CD14-positive monocyte (primary cell): ENCODE measurements around the gene AOAH. TPM values are rescaled to one million over a fixed set of nuclear protein-coding genes. Genes with fewer than 3 reads are reported as not detected.

Source experiments
- DNase-seq, 3 donors: peaks; one replicate each; pipeline ENCODE4 v3.0.0-alpha.2; 2011 to 2022
- H2AFZ ChIP-seq: 2 replicates; pipeline ENCODE4 v1.6.0; 2012; ENCODE audit warnings: mild to moderate bottlenecking, low read depth, low read length, inconsistent platforms; ENCODE audit not compliant: insufficient read depth, poor library complexity, severe bottlenecking
- H3K27ac ChIP-seq, 2 donors: 1 replicate in 1 of 2; 2 replicates in 1 of 2; pipeline ENCODE4 v1.5.1; 2012 to 2013; ENCODE audit warnings: low read length in 2 of 2, control low read depth in 1 of 2, inconsistent platforms in 1 of 2, low read depth in 1 of 2, mild to moderate bottlenecking in 1 of 2
- H3K27me3 ChIP-seq, 2 donors: one replicate each; pipeline versions ENCODE4 v1.6.0 to v1.6.1; 2011 to 2013; ENCODE audit warnings: low read length in 2 of 2; ENCODE audit not compliant: control insufficient read depth in 2 of 2, insufficient read depth in 2 of 2
- H3K36me3 ChIP-seq, 2 donors: replicated peaks in 1 of 2; 1 replicate in 1 of 2; 2 replicates in 1 of 2; pipeline versions ENCODE4 v1.5.1 to v1.6.1; 2012 to 2013; ENCODE audit warnings: low read length in 2 of 2, control low read depth in 1 of 2, inconsistent platforms in 1 of 2, mild to moderate bottlenecking in 1 of 2; ENCODE audit not compliant: insufficient read depth in 2 of 2, control insufficient read depth in 1 of 2
- H3K4me1 ChIP-seq, 2 donors: 1 replicate in 1 of 2; 2 replicates in 1 of 2; pipeline versions ENCODE4 v1.5.1 to v1.6.1; 2012 to 2013; ENCODE audit warnings: low read length in 2 of 2, control low read depth in 1 of 2, inconsistent platforms in 1 of 2, mild to moderate bottlenecking in 1 of 2, moderate library complexity in 1 of 2; ENCODE audit not compliant: insufficient read depth in 2 of 2, control insufficient read depth in 1 of 2
- H3K4me2 ChIP-seq: replicated peaks from 2 replicates; pipeline ENCODE3; 2012; ENCODE audit warnings: low read length, moderate library complexity, mild to moderate bottlenecking; ENCODE audit not compliant: poor library complexity, severe bottlenecking; ENCODE audit errors: extremely low read depth
- H3K4me3 ChIP-seq, 3 experiments: fragments of 200-600 bp in 1 of 3; sonication (generic) in 1 of 3; replicated peaks in 1 of 3; 1 replicate in 2 of 3; 2 replicates in 1 of 3; pipeline ENCODE4 v1.5.1; 2011 to 2013; ENCODE audit warnings: low read length in 3 of 3, mild to moderate bottlenecking in 3 of 3, control low read depth in 2 of 3, low read depth in 2 of 3, inconsistent platforms in 1 of 3, moderate library complexity in 1 of 3
- H3K79me2 ChIP-seq: 2 replicates; pipeline ENCODE4 v1.6.0; 2012; ENCODE audit warnings: mild to moderate bottlenecking, control low read depth, inconsistent platforms, low read length, moderate library complexity; ENCODE audit not compliant: insufficient read depth
- H3K9ac ChIP-seq: 2 replicates; pipeline ENCODE4 v1.6.0; 2017; ENCODE audit warnings: low read length, mild to moderate bottlenecking; ENCODE audit not compliant: insufficient read depth, poor library complexity, severe bottlenecking
- H3K9me3 ChIP-seq, 2 donors: replicated peaks in 1 of 2; 1 replicate in 1 of 2; 2 replicates in 1 of 2; pipeline versions ENCODE4 v1.5.1 to v1.6.1; 2012 to 2013; ENCODE audit warnings: low read length in 2 of 2, control low read depth in 1 of 2; ENCODE audit not compliant: control insufficient read depth in 1 of 2, insufficient read depth in 1 of 2
- H4K20me1 ChIP-seq: 2 replicates; pipeline ENCODE4 v1.6.0; 2012; ENCODE audit warnings: mild to moderate bottlenecking, low read length, control low read depth, moderate library complexity; ENCODE audit not compliant: insufficient read depth
- H3K27ac Mint-ChIP-seq, 7 donors: one replicate each; pipeline ENCODE4 v1.8.0; 2020; ENCODE audit warnings: mild to moderate bottlenecking in 7 of 7, mixed read lengths in 7 of 7, moderate library complexity in 6 of 7, inconsistent platforms in 2 of 7
- H3K27me3 Mint-ChIP-seq, 3 donors: one replicate each; pipeline ENCODE4 v1.8.0; 2021 to 2022; ENCODE audit warnings: low read depth in 3 of 3, mild to moderate bottlenecking in 3 of 3, mixed read lengths in 3 of 3, moderate library complexity in 3 of 3, inconsistent platforms in 1 of 3
- H3K36me3 Mint-ChIP-seq, 2 donors: one replicate each; pipeline ENCODE4 v1.8.0; 2020; ENCODE audit warnings: mixed read lengths in 2 of 2, inconsistent platforms in 1 of 2, mild to moderate bottlenecking in 1 of 2
- H3K4me1 Mint-ChIP-seq: one replicate; pipeline ENCODE4 v1.8.0; 2020; ENCODE audit warnings: mild to moderate bottlenecking, mixed read lengths
- H3K4me3 Mint-ChIP-seq, 2 donors: one replicate each; pipeline ENCODE4 v1.8.0; 2020; ENCODE audit warnings: mild to moderate bottlenecking in 2 of 2, mixed read lengths in 2 of 2, moderate library complexity in 1 of 2
- H3K9me3 Mint-ChIP-seq, 7 donors: one replicate each; pipeline ENCODE4 v1.8.0; 2020 to 2022; ENCODE audit warnings: mixed read lengths in 7 of 7, mild to moderate bottlenecking in 6 of 7, moderate library complexity in 6 of 7, inconsistent platforms in 2 of 7
- CTCF ChIP-seq: fragments of 200-600 bp; IDR thresholded peaks from one replicate; pipeline ENCODE4 v1.8.0; 2022; ENCODE audit warnings: antibody characterized with exemption, mild to moderate bottlenecking
- WGBS: methylation state at CpG from one replicate; pipeline ENCODE4 v1.1.5; 2013; ENCODE audit warnings: missing lambda C conversion rate; ENCODE audit not compliant: insufficient coverage; 5-methylcytosine and 5-hydroxymethylcytosine counted together
- intact Hi-C, 2 donors: fragments of 100-400 bp; cut with micrococcal nuclease; formaldehyde crosslinking; loops; one replicate each; pipeline versions ENCODE4 v1.15.0 to v1.15.1; 2023
- polyA plus RNA-seq, 3 donors: library from polyadenylated mRNA; depleted of rRNA in 1 of 3; unstranded in 2 of 3; stranded (reverse) in 1 of 3; fragments of 300-500 nt in 2 of 3; fragments of >200 nt in 1 of 3; fragmentation: Illumina TruSeq in 2 of 3; gene quantifications; 1 replicate in 2 of 3; 2 replicates in 1 of 3; pipeline ENCODE4 v1.2.3, GENCODE V29; 2012 to 2021

AOAH gene
- polyA plus RNA-seq, 3 donors, result 305 to 467 (median 349) TPM

- H3K4me3 ChIP-seq, result no peak overlapping the region
- 100% methylated on average over 4 of the region's 7 CpGs for WGBS
- H3K4me2 ChIP-seq, result no peak overlapping the region
- Mint-ChIP-seq H3K4me1 (no peaks in the 10 kb centered on the region), H3K36me3 (peaks cover 13 to 57% of the 10 kb centered on the region in 2 donors), H3K9me3 (peaks cover 0 to 1% (median 0%) of the 10 kb centered on the region in 7 donors), H3K4me3 (no peak overlapping the region), H3K27me3 (peaks cover 0 to 1% (median 0%) of the 10 kb centered on the region in 3 donors), H3K27ac (no peak overlapping the region)
- TF ChIP-seq CTCF, result no peak
- no peaks in the 10 kb centered on the region for H3K4me1 ChIP-seq
- no peaks in the 10 kb centered on the region for H3K79me2 ChIP-seq
- H3K36me3 ChIP-seq, result peaks cover 95 to 100% of the 10 kb centered on the region in 2 donors
- DNase-seq, result no peak
- H3K27ac ChIP-seq, result no peak overlapping the region
- H4K20me1 ChIP-seq, result peaks cover 83% of the 10 kb centered on the region
- no peaks in the 10 kb centered on the region for H3K27me3 ChIP-seq
- H3K9me3 ChIP-seq, result no peaks in the 10 kb centered on the region
- intact Hi-C loops, result no loop called here
- H2AFZ ChIP-seq, result no peak overlapping the region
- H3K9ac ChIP-seq, result no peak overlapping the region
These were observed 186.2 kb downstream of the AOAH start for GRCh38 chr7:36538126-36538525.

GRCh38 chr7:36535866-36536664 lies 188.2 kb downstream of the AOAH start:
- Histone ChIP-seq H3K4me2 (no peak overlapping the region), H3K27me3 (no peaks in the 10 kb centered on the region), H3K9me3 (no peaks in the 10 kb centered on the region), H2AFZ (no peak overlapping the region), H3K36me3 (peaks cover 94 to 100% of the 10 kb centered on the region in 2 donors), H3K79me2 (no peaks in the 10 kb centered on the region), H3K9ac (no peak overlapping the region), H4K20me1 (peaks cover 79% of the 10 kb centered on the region), H3K27ac (no peak overlapping the region), H3K4me1 (no peaks in the 10 kb centered on the region), H3K4me3 (no peak overlapping the region)
- Mint-ChIP-seq H3K4me1 (no peaks in the 10 kb centered on the region), H3K27ac (peak overlapping the region in 2 of 7 donors; percentile 13 to 87), H3K9me3 (peaks cover 0 to 1% (median 0%) of the 10 kb centered on the region in 7 donors), H3K4me3 (no peak overlapping the region), H3K27me3 (peaks cover 0 to 1% (median 0%) of the 10 kb centered on the region in 3 donors), H3K36me3 (peaks cover 0 to 56% of the 10 kb centered on the region in 2 donors)
- DNase-seq, result no peak
- 93% methylated on average over 5 of the region's 9 CpGs for WGBS
- no peak for TF ChIP-seq CTCF
- intact Hi-C loops, result no loop called here
